CD4-positive, alpha-beta T cell (primary cell): Measurements from ENCODE around the gene NFU1. TPM values are rescaled to one million over a fixed set of nuclear protein-coding genes. Genes with fewer than 3 reads are reported as not detected.

ENCODE experiments used
- ATAC-seq: fragments of 200-7000 bp; cut with Tn5 transposase; one replicate; pipeline ENCODE4 v1.10.0; 2022; ENCODE audit warnings: mild to moderate bottlenecking; ENCODE audit not compliant: poor library complexity
- CTCF ChIA-PET: fragments of 350-600 bp; sonication (Branson Sonifier 250); formaldehyde crosslinking; loops from one replicate; lab custom pipeline; 2021; ENCODE audit warnings: antibody characterized with exemption, inconsistent platforms; lab: Charles Lee
- POLR2A ChIA-PET: fragments of 350-600 bp; sonication (Branson Sonifier 250); formaldehyde crosslinking; loops from one replicate; lab custom pipeline; 2021; ENCODE audit warnings: antibody characterized with exemption, inconsistent platforms; lab: Charles Lee
- DNase-seq, 14 experiments: peaks; one replicate each; pipeline ENCODE4 v3.0.0-alpha.2; 2013 to 2020; ENCODE audit warnings: mixed read lengths in 2 of 14
- H3K27ac ChIP-seq, 2 donors: one replicate each; pipeline versions ENCODE4 v1.5.1 to v1.7.0; 2013; ENCODE audit warnings: low read length in 2 of 2, low read depth in 1 of 2, mild to moderate bottlenecking in 1 of 2
- H3K27me3 ChIP-seq, 2 experiments: 1 replicate in 1 of 2; 2 replicates in 1 of 2; pipeline versions ENCODE4 v1.6.1 to v1.7.0; 2013; ENCODE audit warnings: low read length in 2 of 2, control low read depth in 1 of 2, mild to moderate bottlenecking in 1 of 2, moderate library complexity in 1 of 2; ENCODE audit not compliant: insufficient read depth in 2 of 2, control insufficient read depth in 1 of 2
- H3K36me3 ChIP-seq: one replicate; pipeline ENCODE4 v1.6.1; 2013; ENCODE audit warnings: low read length, control low read depth; ENCODE audit not compliant: insufficient read depth
- H3K4me1 ChIP-seq: one replicate; pipeline ENCODE4 v1.6.1; 2013; ENCODE audit warnings: low read length, control low read depth; ENCODE audit not compliant: insufficient read depth
- H3K4me3 ChIP-seq: one replicate; pipeline ENCODE4 v1.5.1; 2013; ENCODE audit warnings: mild to moderate bottlenecking, low read length, moderate library complexity
- H3K9me3 ChIP-seq, 2 experiments: 1 replicate in 1 of 2; 2 replicates in 1 of 2; pipeline versions ENCODE4 v1.6.1 to v1.7.0; 2013; ENCODE audit warnings: low read length in 2 of 2, mild to moderate bottlenecking in 2 of 2, control low read depth in 1 of 2, moderate library complexity in 1 of 2; ENCODE audit not compliant: control insufficient read depth in 1 of 2, insufficient read depth in 1 of 2
- H3K27ac Mint-ChIP-seq: one replicate; pipeline ENCODE4 v1.8.0; 2020; ENCODE audit warnings: mixed read lengths
- H3K27me3 Mint-ChIP-seq: one replicate; pipeline ENCODE4 v1.8.0; 2021; ENCODE audit warnings: mixed read lengths
- H3K36me3 Mint-ChIP-seq: one replicate; pipeline ENCODE4 v1.8.0; 2021; ENCODE audit warnings: low read depth, mixed read lengths
- H3K4me1 Mint-ChIP-seq: one replicate; pipeline ENCODE4 v1.8.0; 2021; ENCODE audit warnings: low read depth, mixed read lengths
- H3K4me3 Mint-ChIP-seq: one replicate; pipeline ENCODE4 v1.8.0; 2020; ENCODE audit warnings: mild to moderate bottlenecking, mixed read lengths
- H3K9me3 Mint-ChIP-seq: one replicate; pipeline ENCODE4 v1.8.0; 2020; ENCODE audit warnings: mixed read lengths
- CTCF ChIP-seq: fragments of 200-600 bp; IDR thresholded peaks from one replicate; pipeline ENCODE4 v1.8.0; 2022; ENCODE audit warnings: antibody characterized with exemption, mild to moderate bottlenecking
- intact Hi-C, 2 experiments: fragments of 100-400 bp; cut with DNase I in 1 of 2; cut with micrococcal nuclease in 1 of 2; formaldehyde crosslinking; loops; one replicate each; pipeline versions ENCODE4 v1.15.1 to v1.9.0; 2023 to 2025; cut with DNase I, micrococcal nuclease
- total RNA-seq, 174 experiments: library from RNA in 2 of 174; stranded (reverse) in 2 of 174; gene quantifications; one replicate each; pipeline ENCODE4 v1.2.3 and lab custom pipeline; 2021 to 2026

The NFU1 gene
- total RNA-seq, 2 experiments from 2014 or later = 18.5 to 22.2 TPM

DNA sequence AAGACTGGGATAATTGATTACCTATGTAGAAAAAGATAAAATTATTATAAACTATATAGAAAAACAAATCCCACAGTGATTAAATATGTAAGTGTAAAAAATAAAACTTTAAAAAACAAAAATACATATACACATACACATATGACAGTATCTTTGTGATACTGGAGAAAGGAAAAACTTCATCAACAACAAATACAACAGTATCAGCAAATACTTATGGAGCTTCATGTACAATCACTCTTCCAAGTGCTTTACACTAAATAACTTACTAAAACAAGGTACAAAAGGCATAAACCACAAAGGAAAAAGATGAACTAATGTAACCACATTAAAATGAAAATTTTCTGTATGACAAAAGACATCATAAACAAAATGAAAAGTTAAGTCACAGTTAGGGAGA lies 26.1 kb downstream of the NFU1 start:
- H3K4me3 ChIP-seq = no peak overlapping the region
- Mint-ChIP-seq H3K27ac (no peak overlapping the region), H3K36me3 (peaks cover 52% of the 10 kb centered on the region), H3K9me3 (no peaks in the 10 kb centered on the region), H3K4me1 (no peaks in the 10 kb centered on the region), H3K27me3 (no peaks in the 10 kb centered on the region), H3K4me3 (no peak overlapping the region)
- no peak overlapping the region for H3K27ac ChIP-seq
- CTCF ChIA-PET = no interaction called here
- no peaks in the 10 kb centered on the region for H3K4me1 ChIP-seq
- H3K27me3 ChIP-seq = no peaks in the 10 kb centered on the region
- peaks cover 55% of the 10 kb centered on the region for H3K36me3 ChIP-seq
- POLR2A ChIA-PET = no interaction called here
- ATAC-seq (no peak), DNase-seq (no peak)
- no peak for TF ChIP-seq CTCF
- H3K9me3 ChIP-seq = no peaks in the 10 kb centered on the region
- intact Hi-C loops = no loop called here

DNA sequence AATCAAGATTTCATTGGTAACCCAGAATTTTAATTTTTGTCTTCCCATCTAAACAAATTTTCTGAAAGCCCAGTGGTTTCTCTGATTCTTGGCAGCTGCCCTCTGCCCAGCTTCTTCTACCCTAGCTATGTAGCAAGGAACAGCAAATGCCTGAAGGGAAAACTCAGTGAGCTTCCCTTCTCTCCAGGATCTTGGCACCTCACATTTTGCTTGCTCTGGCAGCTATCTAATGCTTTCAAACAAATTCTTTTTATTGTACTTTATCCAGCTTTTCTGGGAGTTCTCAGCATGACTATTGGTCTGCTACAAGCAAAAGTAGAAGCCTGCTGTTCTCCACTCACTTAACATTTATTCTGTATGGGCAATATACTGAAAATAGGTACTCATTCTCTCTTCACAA lies 31.9 kb downstream of the NFU1 start:
- H3K36me3 Mint-ChIP-seq = peaks cover 65% of the 10 kb centered on the region
- no peak for DNase-seq
- POLR2A ChIA-PET = no interaction called here
- Histone ChIP-seq H3K36me3 (peaks cover 51% of the 10 kb centered on the region), H3K27ac (no peak overlapping the region), H3K4me3 (no peak overlapping the region), H3K4me1 (no peaks in the 10 kb centered on the region), H3K9me3 (no peaks in the 10 kb centered on the region), H3K27me3 (no peaks in the 10 kb centered on the region)
- TF ChIP-seq CTCF = no peak
- no peak overlapping the region for H3K27ac Mint-ChIP-seq
- H3K4me1 Mint-ChIP-seq = no peaks in the 10 kb centered on the region
- intact Hi-C loops = no loop called here
- H3K27me3 Mint-ChIP-seq = no peaks in the 10 kb centered on the region
- no peak for ATAC-seq
- H3K4me3 Mint-ChIP-seq = no peak overlapping the region
- no peaks in the 10 kb centered on the region for H3K9me3 Mint-ChIP-seq
- CTCF ChIA-PET = no interaction called here

GRCh38 chr2:69400121-69400520 lies 37.1 kb downstream of the NFU1 start:
- intact Hi-C loops = no loop called here
- ATAC-seq (no peak), DNase-seq (no peak)
- CTCF ChIA-PET = interaction anchor here (0.9 kb wide), 1 partner anchor 25 kb away, joined by 5 read pairs; no protein-coding TSS in a partner anchor
- no peaks in the 10 kb centered on the region for H3K4me1 Mint-ChIP-seq
- no peaks in the 10 kb centered on the region for H3K27me3 Mint-ChIP-seq
- H3K27ac Mint-ChIP-seq = no peak overlapping the region
- no peak for TF ChIP-seq CTCF
- no peaks in the 10 kb centered on the region for H3K9me3 Mint-ChIP-seq
- Histone ChIP-seq H3K9me3 (no peaks in the 10 kb centered on the region), H3K27me3 (no peaks in the 10 kb centered on the region), H3K4me1 (no peaks in the 10 kb centered on the region), H3K4me3 (no peak overlapping the region), H3K27ac (no peak overlapping the region), H3K36me3 (peaks cover 45% of the 10 kb centered on the region)
- POLR2A ChIA-PET = no interaction called here
- H3K4me3 Mint-ChIP-seq = no peak overlapping the region
- peaks cover 70% of the 10 kb centered on the region for H3K36me3 Mint-ChIP-seq
